Measurements from ENCODE around the gene ZP3.
"Not testable (repeated sequence)": the region's sequence is repeated elsewhere in the genome, so short reads cannot be mapped to it uniquely, and the experiment has no call there.

Gene ZP3

GRCh38 chr7:76442664-76443446 is 18.1 kb downstream of the ZP3 start:
- not testable (repeated sequence) for DNase-seq (ENCODE audit: low spot score)

GRCh38 chr7:76443846-76444245 is 19.1 kb downstream of the ZP3 start:
- DNase-seq (ENCODE audit: low spot score) = not testable (repeated sequence)

GRCh38 chr7:76445577-76446008 is 20.8 kb downstream of the ZP3 start:
- not testable (repeated sequence) for DNase-seq (ENCODE audit: low spot score)

DNA sequence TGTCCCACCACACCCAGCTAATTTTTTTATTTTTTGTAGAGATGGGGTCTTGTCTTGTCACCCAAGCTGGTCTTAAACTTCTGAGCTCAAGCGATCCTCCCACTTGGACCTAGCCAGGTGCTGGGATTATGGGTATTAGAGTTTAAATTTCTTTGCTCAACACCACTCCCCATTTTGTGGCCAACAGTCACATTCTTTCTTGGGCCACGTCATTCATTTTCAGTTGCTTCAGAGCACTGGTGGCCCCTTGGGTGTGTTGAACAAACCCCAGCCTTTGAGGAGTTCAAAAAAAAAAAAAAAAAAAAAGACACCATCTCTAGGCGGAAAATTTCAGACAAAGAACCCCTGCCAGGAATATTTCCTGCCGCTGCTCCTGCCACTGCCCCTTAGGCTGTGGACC is 32.3 kb downstream of the ZP3 start:
- DNase-seq (ENCODE audit: low spot score) = not testable (repeated sequence)

DNA sequence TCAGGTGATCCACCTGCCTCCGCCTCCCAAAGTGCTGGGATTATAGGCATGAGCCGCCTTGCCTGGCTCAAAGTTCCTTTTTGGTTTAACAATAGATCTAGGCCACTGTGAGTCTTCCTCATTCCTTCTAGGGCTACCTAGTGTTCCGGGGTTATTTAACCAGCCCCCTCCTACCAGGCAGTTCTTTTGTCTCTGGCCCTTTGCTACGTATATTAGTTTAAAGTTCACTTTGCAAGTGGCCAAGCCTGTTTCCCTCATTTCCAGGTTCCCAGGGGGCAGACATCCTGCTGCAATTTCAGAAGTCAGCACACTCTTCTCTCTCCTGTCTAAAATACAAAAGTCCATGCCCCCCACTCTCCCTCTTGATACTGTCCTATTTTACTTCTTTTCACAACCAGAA is 33.8 kb downstream of the ZP3 start:
- not testable (repeated sequence) for DNase-seq (ENCODE audit: low spot score)

DNA sequence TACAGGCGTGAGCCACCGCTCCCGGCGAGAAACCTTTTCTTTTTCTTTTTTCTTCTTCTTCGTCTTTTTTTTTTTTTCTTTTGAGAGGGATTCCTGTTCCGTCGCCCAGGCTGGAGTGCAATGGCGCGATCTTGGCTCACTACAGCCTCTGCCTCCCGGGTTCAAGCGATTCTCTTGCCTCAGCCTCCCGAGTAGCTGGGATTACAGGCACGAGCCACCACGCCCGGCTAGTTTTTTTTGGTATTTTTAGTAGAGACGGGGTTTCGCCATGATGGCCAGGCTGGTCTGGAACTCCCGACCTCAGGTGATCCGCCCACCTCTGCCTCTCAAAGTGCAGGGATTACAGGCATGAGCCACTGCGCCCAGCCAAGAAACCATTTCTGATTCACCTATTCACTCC is 36.0 kb downstream of the ZP3 start:
- DNase-seq (ENCODE audit: low spot score) = not testable (repeated sequence)

GRCh38 chr7:76461464-76462101 is 36.8 kb downstream of the ZP3 start, which contains the start of gene DTX2:
Gene DTX2, plus strand, starts transcription at chr7:76461709. Its CDS starts 18,801 bp downstream, at chr7:76480510.
- DNase-seq (ENCODE audit: low spot score) = not testable (repeated sequence)

DNA sequence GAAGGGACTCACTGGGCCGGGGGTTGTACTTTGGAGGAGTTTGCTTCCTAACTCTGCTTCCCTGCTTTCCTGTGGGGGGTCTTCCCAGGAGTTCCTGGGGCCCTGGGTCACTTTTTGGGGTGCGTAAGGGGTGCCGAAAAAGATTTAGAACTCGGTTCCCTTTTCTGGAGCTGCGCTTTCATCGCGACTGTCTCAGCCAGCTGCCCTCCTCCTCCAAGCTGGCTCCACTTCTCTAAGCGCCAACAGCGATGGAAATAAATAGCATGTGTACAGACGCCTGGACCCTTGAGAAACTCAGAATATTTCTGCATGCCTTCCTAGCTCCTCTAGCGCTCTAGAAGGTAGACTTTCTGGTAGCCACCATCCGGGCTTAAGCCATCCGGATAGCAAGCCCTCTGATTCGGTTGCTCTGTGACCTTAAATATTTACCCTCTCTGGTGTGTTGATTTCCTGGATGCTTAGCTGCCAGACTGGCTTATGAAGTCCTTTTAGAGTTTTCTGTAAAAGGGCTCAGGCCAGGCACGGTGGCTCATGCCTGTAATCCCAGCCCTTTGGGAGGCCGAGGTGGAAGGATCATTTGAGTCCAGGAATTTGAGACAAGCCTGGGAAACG is 37.6 kb downstream of the ZP3 start:
- not testable (repeated sequence) for DNase-seq (ENCODE audit: low spot score)

DNA sequence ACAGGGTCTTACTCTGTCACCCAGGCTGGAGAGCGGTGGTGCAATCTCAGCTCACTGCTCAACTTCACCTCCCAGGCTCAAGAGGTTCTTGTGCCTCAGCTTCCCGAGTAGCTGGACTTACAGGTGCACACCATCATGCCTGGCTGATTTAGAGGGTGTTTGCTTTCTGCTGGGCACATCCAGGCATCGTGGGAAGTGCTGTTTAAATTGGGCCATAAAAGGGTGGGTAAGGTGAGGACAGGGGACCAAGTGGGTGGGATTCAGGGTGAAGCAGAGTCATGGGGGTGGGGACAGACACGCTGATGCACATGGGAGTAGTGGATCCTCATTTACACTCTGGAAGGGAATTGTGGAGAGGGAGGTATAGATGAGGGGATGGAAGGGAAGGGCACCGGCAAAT is 40.2 kb downstream of the ZP3 start:
- DNase-seq (ENCODE audit: low spot score) = not testable (repeated sequence)

GRCh38 chr7:76465950-76466349 is 41.2 kb downstream of the ZP3 start:
- not testable (repeated sequence) for DNase-seq (ENCODE audit: low spot score)

GRCh38 chr7:76467743-76468404 is 43.1 kb downstream of the ZP3 start:
- DNase-seq (ENCODE audit: low spot score) = peak; percentile 2

DNA sequence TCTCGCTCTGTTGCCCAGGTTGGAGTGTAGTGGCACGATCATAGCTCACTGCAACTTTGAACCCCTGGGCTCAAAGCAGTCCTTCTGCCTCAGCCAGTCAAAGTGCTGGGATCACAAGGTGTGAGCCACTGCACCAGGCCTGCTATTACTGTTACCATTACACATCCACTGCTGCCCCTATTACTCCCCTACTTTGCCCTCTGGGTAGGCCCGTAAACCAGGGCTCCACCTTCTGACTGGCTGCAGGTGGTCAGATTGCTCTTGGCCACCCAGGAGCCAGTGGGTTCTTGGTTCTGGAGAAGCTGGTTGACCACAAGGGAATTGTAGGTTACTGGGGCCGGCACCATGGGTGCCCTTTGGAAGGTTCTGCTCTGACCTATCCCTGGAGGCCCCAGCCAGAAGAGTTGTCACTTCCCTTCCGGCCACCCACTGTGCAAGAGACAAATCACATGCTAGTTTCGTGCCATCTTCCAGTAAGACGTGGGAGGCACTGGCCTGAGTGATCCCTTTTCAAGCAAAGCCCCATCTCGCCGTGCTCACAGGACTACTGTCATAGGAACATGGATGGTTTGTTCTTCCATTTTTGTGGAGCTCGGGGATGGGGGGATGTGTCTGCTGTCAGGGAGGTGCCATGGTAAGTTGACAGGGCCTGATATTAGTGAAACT is 46.9 kb downstream of the ZP3 start:
- DNase-seq (ENCODE audit: low spot score) = not testable (repeated sequence)

- not testable (repeated sequence) for DNase-seq (ENCODE audit: low spot score)
These were observed 48.3 kb downstream of the ZP3 start for GRCh38 chr7:76473097-76473496.

GRCh38 chr7:76476280-76476679 is 51.5 kb downstream of the ZP3 start:
- not testable (repeated sequence) for DNase-seq (ENCODE audit: low spot score)

- DNase-seq (ENCODE audit: low spot score) = not testable (repeated sequence)
These were observed 52.2 kb downstream of the ZP3 start for GRCh38 chr7:76476742-76477474.

DNA sequence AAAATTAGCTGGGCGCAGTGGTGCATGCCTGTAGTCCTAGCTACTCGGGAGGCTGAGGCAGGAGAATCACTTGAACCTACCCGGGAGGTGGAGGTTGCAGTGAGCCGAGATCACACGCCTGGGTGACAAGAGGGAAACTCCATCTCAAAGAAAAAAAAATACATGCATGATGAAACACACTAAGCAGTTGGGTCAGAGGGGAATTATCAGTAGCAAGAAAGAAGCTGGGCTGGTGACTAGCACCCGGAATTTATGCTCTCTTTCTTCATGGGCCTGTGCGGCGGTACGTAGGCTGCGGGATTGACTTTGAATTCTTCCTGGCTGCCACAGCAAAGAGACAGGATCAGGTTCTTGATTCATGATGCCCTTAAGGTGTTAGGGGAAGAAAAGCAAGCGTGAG is 54.9 kb downstream of the ZP3 start:
- DNase-seq (ENCODE audit: low spot score) = not testable (repeated sequence)

GRCh38 chr7:76480403-76481253 is 55.9 kb downstream of the ZP3 start:
- DNase-seq (ENCODE audit: low spot score) = not testable (repeated sequence)

DNA sequence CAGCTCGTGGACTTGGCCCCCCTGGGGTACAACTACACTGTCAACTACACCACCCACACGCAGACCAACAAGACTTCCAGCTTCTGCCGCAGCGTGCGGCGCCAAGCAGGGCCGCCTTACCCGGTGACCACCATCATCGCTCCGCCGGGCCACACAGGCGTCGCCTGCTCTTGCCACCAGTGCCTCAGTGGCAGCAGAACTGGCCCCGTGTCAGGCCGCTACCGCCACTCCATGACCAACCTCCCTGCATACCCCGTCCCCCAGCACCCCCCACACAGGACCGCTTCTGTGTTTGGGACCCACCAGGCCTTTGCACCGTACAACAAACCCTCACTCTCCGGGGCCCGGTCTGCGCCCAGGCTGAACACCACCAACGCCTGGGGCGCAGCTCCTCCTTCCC is 57.9 kb downstream of the ZP3 start:
- DNase-seq (ENCODE audit: low spot score) = not testable (repeated sequence)

DNA sequence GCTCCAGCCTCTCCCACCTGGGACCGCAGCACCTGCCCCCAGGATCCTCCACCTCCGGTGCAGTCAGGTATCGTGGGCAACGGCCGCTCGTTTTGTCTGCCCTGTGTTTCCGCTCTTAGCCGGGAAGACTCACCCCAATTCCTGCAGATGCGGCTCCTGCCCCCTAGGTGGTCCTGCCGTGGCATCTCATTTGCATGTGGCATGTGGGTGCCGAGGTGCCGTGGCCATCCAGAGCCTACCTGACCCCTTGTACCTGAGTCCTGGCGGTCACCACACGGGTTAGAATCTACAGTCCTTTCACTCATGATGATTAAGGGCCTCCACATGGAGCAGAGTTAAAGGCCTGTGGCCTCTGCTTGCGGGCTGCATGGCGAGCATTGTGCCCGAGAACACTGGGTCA is 58.3 kb downstream of the ZP3 start:
- not testable (repeated sequence) for DNase-seq (ENCODE audit: low spot score)

GRCh38 chr7:76484456-76484855 is 59.7 kb downstream of the ZP3 start:
- not testable (repeated sequence) for DNase-seq (ENCODE audit: low spot score)
